Small intestine (tissue), 7 donors: ENCODE data around the gene TECR. TPM values are rescaled to one million over a fixed set of nuclear protein-coding genes. Genes with fewer than 3 reads are reported as not detected.

Experiments
- DNase-seq, 2 donors: peaks; one replicate each; pipeline versions ENCODE4 v3.0.0 to v3.0.0-alpha.2; 2013
- FAIRE-seq: peaks from 2 replicates; lab custom pipeline; 2012; peaks lifted over from hg19 to GRCh38; lab: Jason Lieb, UNC
- H3K27ac ChIP-seq, 3 donors: one replicate each; pipeline ENCODE4 v1.5.1; 2013; ENCODE audit warnings: low read length in 2 of 3, mild to moderate bottlenecking in 2 of 3, control low read depth in 1 of 3, inconsistent platforms in 1 of 3, low read depth in 1 of 3, moderate library complexity in 1 of 3
- H3K27me3 ChIP-seq, 3 donors: one replicate each; pipeline ENCODE4 v1.6.1; 2013; ENCODE audit warnings: low read length in 3 of 3, inconsistent platforms in 1 of 3; ENCODE audit not compliant: control insufficient read depth in 3 of 3, insufficient read depth in 3 of 3
- H3K36me3 ChIP-seq, 3 donors: one replicate each; pipeline ENCODE4 v1.6.1; 2013; ENCODE audit warnings: low read length in 3 of 3, inconsistent platforms in 1 of 3, low read depth in 1 of 3, mild to moderate bottlenecking in 1 of 3, moderate library complexity in 1 of 3; ENCODE audit not compliant: control insufficient read depth in 3 of 3, insufficient read depth in 2 of 3
- H3K4me1 ChIP-seq, 3 donors: one replicate each; pipeline ENCODE4 v1.6.1; 2013; ENCODE audit warnings: low read length in 2 of 3, inconsistent platforms in 1 of 3, low read depth in 1 of 3, mild to moderate bottlenecking in 1 of 3, moderate library complexity in 1 of 3; ENCODE audit not compliant: control insufficient read depth in 3 of 3, insufficient read depth in 2 of 3
- H3K4me3 ChIP-seq, 3 donors: one replicate each; pipeline ENCODE4 v1.5.1; 2013; ENCODE audit warnings: low read length in 3 of 3, control low read depth in 1 of 3, inconsistent platforms in 1 of 3, low read depth in 1 of 3, mild to moderate bottlenecking in 1 of 3, moderate library complexity in 1 of 3
- H3K9me3 ChIP-seq, 2 donors: one replicate each; pipeline ENCODE4 v1.6.1; 2013; ENCODE audit warnings: low read depth in 1 of 2, low read length in 1 of 2; ENCODE audit not compliant: control insufficient read depth in 2 of 2, insufficient read depth in 1 of 2
- WGBS, 3 donors: extraction: QIAGEN DNeasy Blood & Tissue Kit; methylation state at CpG; one replicate each; pipeline ENCODE4 v1.1.7; 2013; 5-methylcytosine and 5-hydroxymethylcytosine counted together
- polyA plus RNA-seq, 4 donors: library from polyadenylated mRNA; stranded (reverse) in 3 of 4; unstranded in 1 of 4; fragments of 200-250 nt in 3 of 4; fragments of 120-200 nt in 1 of 4; gene quantifications; one replicate each; pipeline versions ENCODE4 v1.2.1 to v1.2.3, GENCODE V29; 2013
- donor health status: healthy with polysubstance abuse.
- donor health status: control.
- donor health status: control.
- donor health status: Bipolar disorder and iron deficiency.
- donor health status: healthy.

Gene TECR
- polyA plus RNA-seq, 4 donors, result 147 to 287 (median 200) TPM

GRCh38 chr19:14556662-14557188 is 27.3 kb downstream of the TECR start:
- no peak overlapping the region for H3K4me3 ChIP-seq
- peak; percentile 80 to 88 for DNase-seq
- H3K4me1 ChIP-seq, result peaks cover 0 to 37% (median 0%) of the 10 kb centered on the region in 3 donors
- no peaks in the 10 kb centered on the region for H3K27me3 ChIP-seq
- WGBS, 3 donors, result 9 to 12% (median 9%) methylated on average over 16 to 18 of the region's 18 CpGs
- no peaks in the 10 kb centered on the region for H3K9me3 ChIP-seq
- peak overlapping the region in 1 of 3 donors; percentile 38 for H3K27ac ChIP-seq
- peaks cover 0 to 52% (median 0%) of the 10 kb centered on the region in 3 donors for H3K36me3 ChIP-seq
- no peak for FAIRE-seq

GRCh38 chr19:14558370-14559066 is 29.1 kb downstream of the TECR start:
- WGBS, 3 donors, result 85 to 89% (median 89%) methylated on average over 22 to 23 of the region's 23 CpGs
- no peaks in the 10 kb centered on the region for H3K27me3 ChIP-seq
- FAIRE-seq, result no peak
- H3K4me1 ChIP-seq, result peaks cover 0 to 21% (median 0%) of the 10 kb centered on the region in 3 donors
- H3K9me3 ChIP-seq, result no peaks in the 10 kb centered on the region
- no peak for DNase-seq
- H3K27ac ChIP-seq, result no peak overlapping the region
- H3K4me3 ChIP-seq, result no peak overlapping the region
- peaks cover 0 to 57% (median 1%) of the 10 kb centered on the region in 3 donors for H3K36me3 ChIP-seq

- 77 to 87% (median 79%) methylated on average over 28 of the region's 28 CpGs for WGBS, 3 donors
- no peaks in the 10 kb centered on the region for H3K27me3 ChIP-seq
- no peaks in the 10 kb centered on the region for H3K9me3 ChIP-seq
- peaks cover 0 to 59% (median 6%) of the 10 kb centered on the region in 3 donors for H3K36me3 ChIP-seq
- no peak overlapping the region for H3K27ac ChIP-seq
- no peak overlapping the region for H3K4me3 ChIP-seq
- H3K4me1 ChIP-seq, result peaks cover 0 to 10% (median 0%) of the 10 kb centered on the region in 3 donors
- DNase-seq (no peak), FAIRE-seq (no peak)
Measured at GRCh38 chr19:14559916-14560775, 30.8 kb downstream of the TECR start.

- FAIRE-seq (no peak), DNase-seq (no peak)
- Histone ChIP-seq H3K9me3 (no peaks in the 10 kb centered on the region), H3K36me3 (peaks cover 0 to 63% (median 6%) of the 10 kb centered on the region in 3 donors), H3K27me3 (no peaks in the 10 kb centered on the region), H3K4me1 (peaks cover 0 to 10% (median 0%) of the 10 kb centered on the region in 3 donors), H3K4me3 (no peak overlapping the region), H3K27ac (no peak overlapping the region)
- WGBS, 3 donors, result 87 to 90% (median 87%) methylated on average over 6 of the region's 6 CpGs
Measured at GRCh38 chr19:14560776-14561108, 31.3 kb downstream of the TECR start.

- no peak overlapping the region for H3K4me3 ChIP-seq
- no peaks in the 10 kb centered on the region for H3K27me3 ChIP-seq
- H3K27ac ChIP-seq, result peak overlapping the region in 1 of 3 donors; percentile 28
- no peaks in the 10 kb centered on the region for H3K9me3 ChIP-seq
- DNase-seq (no peak), FAIRE-seq (no peak)
- peaks cover 0 to 65% (median 10%) of the 10 kb centered on the region in 3 donors for H3K36me3 ChIP-seq
- peaks cover 0 to 10% (median 0%) of the 10 kb centered on the region in 3 donors for H3K4me1 ChIP-seq
- 83 to 87% (median 85%) methylated on average over 7 to 8 of the region's 8 CpGs for WGBS, 3 donors
Measured at GRCh38 chr19:14561249-14561648, 31.9 kb downstream of the TECR start.

GRCh38 chr19:14561847-14562351 is 32.5 kb downstream of the TECR start:
- no peak for FAIRE-seq
- peaks cover 0 to 69% (median 10%) of the 10 kb centered on the region in 3 donors for H3K36me3 ChIP-seq
- no peak overlapping the region for H3K27ac ChIP-seq
- H3K4me1 ChIP-seq, result peaks cover 0 to 4% (median 0%) of the 10 kb centered on the region in 3 donors
- H3K27me3 ChIP-seq, result no peaks in the 10 kb centered on the region
- WGBS, 3 donors, result 76 to 79% (median 77%) methylated on average over 20 to 22 of the region's 22 CpGs
- H3K9me3 ChIP-seq, result no peaks in the 10 kb centered on the region
- H3K4me3 ChIP-seq, result no peak overlapping the region
- no peak for DNase-seq

GRCh38 chr19:14562660-14563589 is 33.5 kb downstream of the TECR start:
- no peaks in the 10 kb centered on the region for H3K9me3 ChIP-seq
- peaks cover 0 to 4% (median 0%) of the 10 kb centered on the region in 3 donors for H3K4me1 ChIP-seq
- FAIRE-seq (no peak), DNase-seq (no peak)
- WGBS, 3 donors, result 86 to 92% (median 90%) methylated on average over 19 to 23 of the region's 23 CpGs
- H3K27me3 ChIP-seq, result no peaks in the 10 kb centered on the region
- peaks cover 0 to 78% (median 10%) of the 10 kb centered on the region in 3 donors for H3K36me3 ChIP-seq
- no peak overlapping the region for H3K4me3 ChIP-seq
- H3K27ac ChIP-seq, result no peak overlapping the region
